K562 (cell line): ENCODE results near the gene WBP2NL. TPM values are rescaled to one million over a fixed set of nuclear protein-coding genes. Genes with fewer than 3 reads are reported as not detected.
A peak's percentile ranks its signal among the peaks of the same experiment; 100 is the strongest.

Source experiments
- ATF7 ChIP-seq: fragments of 450-650 bp; IDR thresholded peaks from 2 replicates; pipeline ENCODE4 v1.7.1; 2014; ENCODE audit warnings: mild to moderate bottlenecking, moderate library complexity
- CSDE1 ChIP-seq, 2 experiments: fragments of 450-650 bp; IDR thresholded peaks; 2 replicates each; pipeline ENCODE4 v1.6.1; 2016; ENCODE audit warnings: mild to moderate bottlenecking in 1 of 2
- DPF2 ChIP-seq: fragments of 450-650 bp; IDR thresholded peaks from 2 replicates; pipeline ENCODE4 v1.6.1; 2016
- E2F1 ChIP-seq: sonication (generic); formaldehyde crosslinking; IDR thresholded peaks from 2 replicates; pipeline ENCODE4 v1.8.1; 2023; ENCODE audit warnings: mild to moderate bottlenecking, missing genetic modification reagents, moderate library complexity
- E2F3 ChIP-seq: fragments of 250-450 bp; sonication (Bioruptor Pico); IDR thresholded peaks from 2 replicates; pipeline ENCODE4 v1.4.0; 2020; ENCODE audit warnings: mild to moderate bottlenecking
- GABPB1 ChIP-seq: sonication (generic); formaldehyde crosslinking; IDR thresholded peaks from 2 replicates; pipeline ENCODE4 v1.8.0; 2022; ENCODE audit warnings: mild to moderate bottlenecking, missing genetic modification reagents
- HDAC1 ChIP-seq, 2 experiments: fragments of 450-650 bp; IDR thresholded peaks; 2 replicates each; pipeline ENCODE4 v1.6.1; 2016 to 2017; ENCODE audit warnings: inconsistent platforms in 1 of 2, mild to moderate bottlenecking in 1 of 2, moderate library complexity in 1 of 2
- HDAC3 ChIP-seq: fragments of 450-650 bp; IDR thresholded peaks from 2 replicates; pipeline ENCODE4 v1.6.1; 2018; ENCODE audit warnings: borderline replicate concordance, mild to moderate bottlenecking, moderate library complexity; ENCODE audit not compliant: partially characterized antibody
- HNRNPUL1 ChIP-seq: fragments of 200-400 bp; formaldehyde crosslinking; IDR thresholded peaks from 2 replicates; pipeline ENCODE4 v1.6.1; 2017; ENCODE audit warnings: low read length
- KDM2B ChIP-seq: fragments of 250-450 bp; sonication (Bioruptor Pico); IDR thresholded peaks from 2 replicates; pipeline ENCODE4 v1.8.0; 2021; ENCODE audit warnings: mild to moderate bottlenecking, moderate library complexity
- MCM3 ChIP-seq: fragments of 450-650 bp; IDR thresholded peaks from 2 replicates; pipeline ENCODE4 v1.6.1; 2016
- MNT ChIP-seq, 2 experiments: fragments of 450-650 bp; conservative IDR thresholded peaks; 2 replicates each; pipeline ENCODE4 v1.6.1; 2017; ENCODE audit warnings: mild to moderate bottlenecking in 2 of 2, moderate library complexity in 2 of 2
- PBX2 ChIP-seq, 2 experiments: IDR thresholded peaks in 1 of 2; conservative IDR thresholded peaks in 1 of 2; 2 replicates each; pipeline ENCODE4 v1.6.1; 2016; ENCODE audit warnings: low read depth in 2 of 2, mild to moderate bottlenecking in 1 of 2, missing compliant biosample characterization in 1 of 2, missing genetic modification characterization in 1 of 2, moderate library complexity in 1 of 2
- RBBP5 ChIP-seq: fragments of 200-600 bp; sonication (generic); IDR thresholded peaks from 2 replicates; pipeline ENCODE4 v1.6.1; 2012; ENCODE audit warnings: borderline replicate concordance, mild to moderate bottlenecking, low read length, control low read depth, inconsistent platforms; ENCODE audit not compliant: insufficient read depth, poor library complexity, severe bottlenecking
- SAFB ChIP-seq: fragments of 200-400 bp; formaldehyde crosslinking; IDR thresholded peaks from 2 replicates; pipeline ENCODE4 v1.6.1; 2017; ENCODE audit warnings: low read depth, low read length, borderline replicate concordance
- SETDB1 ChIP-seq: IDR thresholded peaks from one replicate; pipeline ENCODE4 v1.6.1; 2012; ENCODE audit warnings: low read length, control low read depth, inconsistent platforms
- SMAD4 ChIP-seq: fragments of 250-450 bp; sonication (Bioruptor Pico); conservative IDR thresholded peaks from 2 replicates; pipeline ENCODE4 v1.8.0; 2021; ENCODE audit warnings: inconsistent platforms, mild to moderate bottlenecking, moderate library complexity
- SRF ChIP-seq, 2 experiments: fragments of 250-450, 450-650 bp in 1 of 2; sonication (Bioruptor Pico) in 1 of 2; sonication (generic) in 1 of 2; formaldehyde crosslinking; IDR thresholded peaks; 2 replicates each; pipeline versions ENCODE4 v1.5.0 to v1.5.1; 2020 to 2022; ENCODE audit warnings: mild to moderate bottlenecking in 1 of 2, missing genetic modification reagents in 1 of 2
- TBP ChIP-seq: optimal IDR thresholded peaks from 2 replicates; pipeline ENCODE3; 2011; ENCODE audit warnings: low read depth, low read length, improper control_type of control experiment
- ZKSCAN1 ChIP-seq: fragments of 150-350 bp; IDR thresholded peaks from 2 replicates; pipeline ENCODE4 v1.6.1; 2016; ENCODE audit warnings: low read depth, low read length
- ZNF174 ChIP-seq: fragments of 250-450 bp; sonication (Bioruptor Pico); IDR thresholded peaks from 2 replicates; pipeline ENCODE4 v1.4.0; 2020; ENCODE audit warnings: mild to moderate bottlenecking
- ZNF444 ChIP-seq: fragments of 250-450 bp; sonication (Bioruptor Pico); IDR thresholded peaks from 2 replicates; pipeline ENCODE4 v1.4.0; 2020; ENCODE audit warnings: mild to moderate bottlenecking, moderate library complexity
- ZNF76 ChIP-seq: fragments of 250-450 bp; sonication (Bioruptor Pico); IDR thresholded peaks from 2 replicates; pipeline ENCODE4 v1.4.0; 2020; ENCODE audit warnings: mild to moderate bottlenecking, moderate library complexity, borderline replicate concordance
- polyA plus RNA-seq, 8 experiments: library from polyadenylated mRNA; depleted of rRNA in 4 of 8; stranded (reverse) in 5 of 8; unstranded in 3 of 8; fragments of >200 nt; fragmentation: Nextera tagmentation in 2 of 8; fragmentation: Illumina TruSeq in 1 of 8; extraction: Ambion mirVana in 2 of 8; extraction: Trizol in 1 of 8; gene quantifications; 2 replicates each; pipeline versions ENCODE4 v1.2.1 to v1.2.3, GENCODE V29; 2011 to 2014; ENCODE audit warnings: inconsistent platforms in 1 of 8, missing spikeins in 1 of 8
- total RNA-seq, 7 experiments: library from RNA; depleted of rRNA in 6 of 7; stranded (reverse); fragments of >200 nt in 6 of 7; fragmentation: Illumina TruSeq in 2 of 7; extraction: Trizol in 2 of 7; gene quantifications; 2 replicates each; pipeline versions ENCODE4 v1.2.1 to v1.2.3, GENCODE V29; 2011 to 2021; ENCODE audit warnings: low replicate concordance in 1 of 7

WBP2NL gene
- total and polyA plus RNA-seq, 9 of the 15 experiments (the other 6 are each of a cell fraction or from before 2014, with no cell fraction given), result not detected

GRCh38 chr22:42070517-42071422 is 72.2 kb downstream of the WBP2NL start, which contains the start of gene NAGA (continued):
- TF ChIP-seq ZKSCAN1, result 0 out of 2 replicates have a peak, but pooled peaks have one; percentile 20
- peak; percentile 71 for TF ChIP-seq GABPB1 (CRISPR knock-in tag)
- TF ChIP-seq SETDB1, result no peak
- no peak for TF ChIP-seq ZNF444
- no peak for TF ChIP-seq KDM2B (CRISPR knock-in tag)
- TF ChIP-seq DPF2, result peak; percentile 50
- peak; percentile 71; the same call in 1 of the 2 replicates for TF ChIP-seq E2F1 (CRISPR knock-in tag)
- no peak for TF ChIP-seq HDAC3
- no peak for TF ChIP-seq ZNF174 (CRISPR knock-in tag)
- no peak for TF ChIP-seq HDAC1 (IDR thresholded peaks at IDR 0.05)
- TF ChIP-seq SAFB, result no peak; the same call in 1 of the 2 replicates
- no peak for TF ChIP-seq PBX2 (CRISPR knock-in tag; IDR thresholded peaks at IDR 0.05; ENCODE audit: low read depth)
- no peak for TF ChIP-seq PBX2 (tag; conservative IDR thresholded peaks at IDR 0.05; ENCODE audit: low read depth)
- no peak for TF ChIP-seq CSDE1 (IDR thresholded peaks at IDR 0.05)
- peak in 1 of 2 experiments; percentile 24; a peak in 2 of 4 replicates for TF ChIP-seq MNT (conservative IDR thresholded peaks at IDR 0.05)
- no peak for TF ChIP-seq MCM3
- peak; percentile 56 for TF ChIP-seq RBBP5
- TF ChIP-seq E2F3 (CRISPR knock-in tag), result peak; percentile 13; the same call in 1 of the 2 replicates
- TF ChIP-seq SRF (CRISPR knock-in tag; IDR thresholded peaks at IDR 0.05), result peak in 1 of 2 experiments; percentile 88; a peak in 2 of 4 replicates
- TF ChIP-seq HNRNPUL1, result no peak
- TF ChIP-seq SMAD4 (CRISPR knock-in tag), result peak; percentile 30
- no peak; the same call in 1 of the 2 replicates for TF ChIP-seq ATF7
- no peak for TF ChIP-seq ZNF76 (CRISPR knock-in tag)
- TF ChIP-seq TBP, result peak; percentile 79
